22Rv1 (cell line): ENCODE data around the gene TMTC4.

Experiments used
- H3K27ac ChIP-seq: fragments of 450-650 bp; 2 replicates; pipeline ENCODE4 v1.5.1; 2017
- ZFX ChIP-seq: fragments of 450-650 bp; IDR thresholded peaks from 2 replicates; pipeline ENCODE4 v1.6.1; 2017; ENCODE audit warnings: antibody characterized with exemption, borderline replicate concordance
- TF ChIP-seq, protein P1 (sequence below): fragments of 450-650 bp; IDR thresholded peaks from 2 replicates; pipeline ENCODE4 v1.5.1; 2017; ENCODE audit warnings: mild to moderate bottlenecking

TMTC4 gene

DNA sequence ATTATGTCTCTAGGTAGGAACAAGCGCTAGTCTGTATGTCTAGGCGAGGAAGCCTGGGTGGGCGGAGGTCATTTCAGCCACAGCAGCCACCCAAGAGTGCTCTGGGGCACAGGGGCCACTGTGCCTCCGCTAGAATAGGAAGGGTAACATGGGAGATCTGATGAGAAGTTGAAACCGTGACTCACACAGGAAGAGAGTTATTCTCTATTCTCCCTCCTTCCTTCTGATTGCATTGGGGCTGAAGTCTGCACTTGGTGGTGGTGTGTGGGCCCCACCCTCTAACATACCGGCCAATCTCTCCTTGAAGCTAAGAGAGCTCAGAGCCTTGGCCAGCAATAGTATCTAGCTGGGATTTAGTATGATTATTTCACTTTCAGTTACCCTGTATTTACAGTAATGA, 65.7 kb downstream of the TMTC4 start:
- H3K27ac ChIP-seq: no peak overlapping the region
- TF ChIP-seq ZFX: no peak
- TF ChIP-seq, protein P1, sequence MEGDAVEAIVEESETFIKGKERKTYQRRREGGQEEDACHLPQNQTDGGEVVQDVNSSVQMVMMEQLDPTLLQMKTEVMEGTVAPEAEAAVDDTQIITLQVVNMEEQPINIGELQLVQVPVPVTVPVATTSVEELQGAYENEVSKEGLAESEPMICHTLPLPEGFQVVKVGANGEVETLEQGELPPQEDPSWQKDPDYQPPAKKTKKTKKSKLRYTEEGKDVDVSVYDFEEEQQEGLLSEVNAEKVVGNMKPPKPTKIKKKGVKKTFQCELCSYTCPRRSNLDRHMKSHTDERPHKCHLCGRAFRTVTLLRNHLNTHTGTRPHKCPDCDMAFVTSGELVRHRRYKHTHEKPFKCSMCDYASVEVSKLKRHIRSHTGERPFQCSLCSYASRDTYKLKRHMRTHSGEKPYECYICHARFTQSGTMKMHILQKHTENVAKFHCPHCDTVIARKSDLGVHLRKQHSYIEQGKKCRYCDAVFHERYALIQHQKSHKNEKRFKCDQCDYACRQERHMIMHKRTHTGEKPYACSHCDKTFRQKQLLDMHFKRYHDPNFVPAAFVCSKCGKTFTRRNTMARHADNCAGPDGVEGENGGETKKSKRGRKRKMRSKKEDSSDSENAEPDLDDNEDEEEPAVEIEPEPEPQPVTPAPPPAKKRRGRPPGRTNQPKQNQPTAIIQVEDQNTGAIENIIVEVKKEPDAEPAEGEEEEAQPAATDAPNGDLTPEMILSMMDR: no peak

DNA sequence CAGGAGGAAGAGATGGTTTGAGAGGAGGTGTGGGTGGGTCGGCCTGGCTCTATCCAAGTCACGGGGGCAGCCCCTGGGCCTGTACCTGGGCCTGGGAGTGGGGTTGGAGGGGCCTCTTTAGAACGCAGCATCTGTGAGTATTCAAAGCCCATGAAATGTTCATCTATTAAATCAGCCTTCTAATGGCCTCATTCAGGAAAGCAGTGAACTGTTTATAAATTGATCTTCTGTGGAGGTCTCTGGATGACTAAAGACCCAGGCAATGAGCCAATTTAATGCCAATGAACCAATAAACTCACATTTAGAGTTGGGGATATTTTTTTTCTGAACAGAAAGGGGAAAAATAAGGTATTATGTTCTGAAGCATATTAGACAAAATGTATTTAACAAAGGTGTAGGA, 66.1 kb downstream of the TMTC4 start:
- H3K27ac ChIP-seq: no peak overlapping the region
- TF ChIP-seq, protein P1: no peak
- no peak for TF ChIP-seq ZFX

DNA sequence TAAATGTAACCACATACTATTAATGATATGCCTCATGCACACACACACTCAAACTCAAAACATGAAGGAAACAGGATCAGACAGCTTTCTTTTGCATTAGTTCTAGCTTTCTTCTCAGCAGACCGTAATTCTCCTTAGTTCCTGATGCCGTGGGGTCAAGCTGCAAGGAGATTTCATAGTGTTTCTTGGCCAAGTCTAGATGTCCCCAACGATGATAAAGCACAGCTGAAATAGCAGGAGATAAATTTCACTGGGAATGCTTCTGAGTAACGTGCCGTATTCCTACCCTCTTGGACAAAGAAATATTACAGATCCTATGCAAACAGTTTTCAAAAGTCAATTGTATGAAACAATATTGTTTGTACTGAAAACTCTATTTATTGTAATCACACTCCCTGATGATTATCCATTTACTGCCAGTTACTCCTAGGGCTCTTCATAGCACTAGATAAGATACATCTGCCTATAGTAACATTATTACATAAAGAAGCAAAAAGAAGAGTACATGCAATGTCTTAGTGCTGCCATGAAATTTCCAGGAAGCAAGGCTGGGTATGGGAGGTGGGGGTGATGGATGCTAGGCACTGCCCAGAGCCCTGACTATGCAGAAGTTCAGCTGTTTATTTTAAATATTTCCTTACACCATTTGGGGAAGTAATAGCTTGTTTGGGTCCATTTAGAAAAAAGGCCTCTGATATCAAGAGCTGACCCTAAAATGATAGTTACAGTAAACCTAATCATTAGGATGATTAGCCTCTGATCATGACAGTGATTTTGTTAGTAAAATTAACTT, 69.5 kb downstream of the TMTC4 start:
- TF ChIP-seq, protein P1: no peak
- TF ChIP-seq ZFX: no peak
- H3K27ac ChIP-seq: no peak overlapping the region

DNA sequence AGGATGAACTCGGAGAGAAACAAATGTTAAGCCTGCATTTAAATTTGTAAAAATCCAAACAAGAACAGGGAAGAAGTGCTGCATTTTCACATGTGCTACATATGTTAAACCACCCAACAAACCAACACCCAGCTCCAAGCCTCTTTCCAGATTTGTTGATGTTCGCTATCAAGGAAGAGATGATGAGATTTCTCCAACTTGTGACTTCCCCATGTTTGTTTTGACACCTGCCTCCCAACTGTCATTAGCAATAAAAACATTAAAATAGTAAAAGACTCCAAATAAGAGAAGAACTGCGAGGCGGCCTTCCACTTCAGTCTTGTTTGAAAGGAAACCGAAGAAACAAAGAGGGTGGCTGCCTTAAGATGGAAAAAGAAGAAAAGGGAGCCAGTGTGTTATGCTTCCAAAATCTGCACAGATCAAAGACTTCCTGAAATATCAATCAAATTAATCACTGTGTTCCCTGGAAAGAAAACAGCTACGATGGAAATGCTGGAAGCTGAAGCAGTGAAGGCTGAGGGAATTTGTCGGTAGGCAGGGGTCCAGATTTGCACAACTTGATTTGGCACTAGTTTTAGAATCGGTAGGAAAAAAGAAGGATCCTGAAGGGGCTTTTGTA, 72.0 kb downstream of the TMTC4 start:
- H3K27ac ChIP-seq: no peak overlapping the region
- TF ChIP-seq, protein P1: no peak
- TF ChIP-seq ZFX: no peak

DNA sequence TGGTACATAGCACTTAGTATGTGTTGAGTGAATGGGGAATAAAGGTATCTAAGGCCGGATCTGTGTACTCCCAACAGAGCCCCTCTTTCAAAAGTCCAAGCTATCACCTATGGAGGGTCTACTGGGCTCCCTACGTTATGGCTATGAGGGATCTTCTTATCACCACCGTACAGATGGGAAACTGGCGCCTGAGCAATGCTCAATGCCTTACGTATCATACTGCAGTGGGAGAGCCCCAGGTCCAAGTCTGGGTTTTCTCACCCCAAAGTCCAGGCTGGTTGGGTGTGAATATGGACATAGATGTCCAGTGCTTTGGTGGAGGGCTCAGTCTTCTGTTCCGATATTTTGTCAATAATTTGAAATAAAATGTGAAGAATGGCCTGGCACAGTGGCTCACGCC, 72.9 kb downstream of the TMTC4 start:
- H3K27ac ChIP-seq: no peak overlapping the region
- TF ChIP-seq ZFX: no peak

DNA sequence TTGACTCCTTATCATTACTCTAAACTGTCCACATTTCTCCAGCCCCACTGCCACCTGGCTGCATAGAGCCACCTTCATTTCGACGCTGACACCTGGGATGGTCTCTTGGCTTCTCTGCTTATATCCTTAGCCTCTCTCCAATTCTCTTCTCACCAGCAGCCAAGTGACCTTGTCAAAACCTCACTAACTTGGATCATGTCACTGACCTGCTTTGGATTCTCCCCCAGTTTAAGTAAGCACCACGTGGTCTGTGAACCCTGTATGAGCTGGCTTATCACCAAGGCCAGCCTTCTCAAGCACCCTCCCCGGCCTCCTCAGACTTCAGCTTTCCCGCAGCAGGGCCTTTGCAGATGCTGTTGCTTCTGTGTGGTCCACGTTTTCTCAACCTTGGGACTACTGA, 73.7 kb downstream of the TMTC4 start:
- TF ChIP-seq ZFX: no peak
- TF ChIP-seq, protein P1: no peak
- no peak overlapping the region for H3K27ac ChIP-seq

DNA sequence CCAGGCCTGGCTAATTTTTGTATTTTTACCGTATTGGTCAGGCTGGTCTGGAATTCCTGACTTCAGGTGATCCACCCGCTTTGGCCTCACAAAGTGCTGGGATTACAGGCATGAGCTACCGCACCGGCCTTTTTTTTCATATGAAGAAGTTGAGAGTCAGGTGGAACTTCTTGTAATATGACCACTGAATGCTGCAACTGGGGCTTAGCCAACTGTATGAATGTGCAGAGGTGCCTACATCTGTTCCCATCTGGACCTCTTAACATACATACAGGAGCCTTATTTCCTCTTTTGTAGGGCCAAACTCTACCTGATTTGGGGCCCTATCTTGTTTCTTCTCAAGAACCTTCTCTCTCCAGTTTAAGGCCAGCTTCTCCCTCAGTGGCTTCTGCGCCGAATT, 74.1 kb downstream of the TMTC4 start:
- TF ChIP-seq ZFX: no peak
- TF ChIP-seq, protein P1: no peak
- no peak overlapping the region for H3K27ac ChIP-seq
